H1 (cell line): ENCODE data around the gene CAPS. TPM values are rescaled to one million over a fixed set of nuclear protein-coding genes. Genes with fewer than 3 reads are reported as not detected.

Experiments
- EGR1 ChIP-seq: IDR thresholded peaks from 2 replicates; pipeline ENCODE4 v1.6.1; 2011; ENCODE audit warnings: low read depth, low read length, borderline replicate concordance
- NANOG ChIP-seq: IDR thresholded peaks from 2 replicates; pipeline ENCODE4 v1.6.1; 2011; ENCODE audit warnings: low read length, low read depth, mild to moderate bottlenecking, inconsistent platforms; ENCODE audit not compliant: insufficient read depth, poor library complexity, severe bottlenecking
- USF2 ChIP-seq: IDR thresholded peaks from 2 replicates; pipeline ENCODE4 v1.6.1; 2011; ENCODE audit warnings: low read length, improper control_type of control experiment
- polyA plus RNA-seq, 7 experiments: library from polyadenylated mRNA; depleted of rRNA in 3 of 7; stranded (reverse) in 5 of 7; unstranded in 2 of 7; fragments of >200 nt in 5 of 7; fragments of 200-250 nt in 2 of 7; gene quantifications; 1 replicate in 5 of 7; 2 replicates in 1 of 7; 4 replicates in 1 of 7; pipeline versions ENCODE4 v1.2.1 to v1.2.3, GENCODE V29; 2011 to 2013; ENCODE audit warnings: missing spikeins in 2 of 7, mixed read lengths in 2 of 7
- total RNA-seq: library from RNA; stranded (reverse); fragmentation: NEBNext Ultra II Directional; extraction: Animal tissue kit (Norgen Biotek cat#: 25700); gene quantifications from 2 replicates; pipeline ENCODE4 v1.2.1, GENCODE V29; 2021

The CAPS gene
- total and polyA plus RNA-seq, 2 of the 8 experiments (the other 6 are each of a cell fraction or from before 2014, with no cell fraction given), result 2.1 to 2.4 TPM

DNA sequence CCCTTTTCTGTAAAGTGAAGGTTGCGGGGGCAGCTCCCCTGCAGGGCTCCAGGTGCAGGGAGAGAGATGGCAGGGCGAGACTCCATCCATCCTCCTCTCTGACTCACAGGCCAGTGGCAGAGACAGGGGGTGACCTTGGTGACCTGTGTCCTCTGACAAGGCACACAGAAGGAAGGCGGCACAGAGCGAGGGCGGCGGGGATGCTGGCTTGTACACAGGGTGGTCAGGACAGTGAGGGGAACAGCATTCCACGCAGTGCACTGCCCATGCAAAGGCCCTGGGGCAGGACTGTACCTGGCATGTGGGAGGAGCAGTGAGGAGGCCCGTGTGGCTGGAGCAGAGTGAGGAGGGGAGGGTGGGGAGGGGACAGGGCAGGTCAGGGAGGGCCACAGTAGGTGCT, 18.2 kb upstream of the CAPS start (continued):
- TF ChIP-seq NANOG (no peak), EGR1 (no peak), USF2 (no peak)
